HepG2 (cell line): Measurements from ENCODE around the gene MAPK1. TPM values are rescaled to one million over a fixed set of nuclear protein-coding genes. Genes with fewer than 3 reads are reported as not detected.

Source experiments
- ATAC-seq: fragments of 200-7000 bp; cut with Tn5 transposase; 3 replicates; pipeline ENCODE4 v1.9.1; 2020; ENCODE audit warnings: mild to moderate bottlenecking, moderate library complexity
- BruUV-seq: library from RNA; stranded (reverse); fragments of 400-500 nt; replicated peaks from 2 replicates; lab custom pipeline; 2021; lab: Mats Ljungman, UMichigan
- CTCF ChIA-PET: fragments of 300-600 bp; formaldehyde crosslinking; extraction: SDS; loops from one replicate; lab custom pipeline; 2021; ENCODE audit warnings: low total read pairs, inconsistent platforms, low intra/inter-chr PET ratio; lab: Yijun Ruan, JAX
- POLR2A ChIA-PET: fragments of 350-600 bp; sonication (Branson Sonifier 250); formaldehyde crosslinking; loops from one replicate; lab custom pipeline; 2020; ENCODE audit warnings: antibody characterized with exemption, inconsistent platforms; lab: Yijun Ruan, JAX
- DNase-seq: peaks from one replicate; pipeline ENCODE4 v3.0.0-alpha.2; 2015; ENCODE audit warnings: low spot score
- FAIRE-seq: peaks from 3 replicates; lab custom pipeline; 2011; peaks lifted over from hg19 to GRCh38; lab: Jason Lieb, UNC
- H2AFZ ChIP-seq: one replicate; pipeline ENCODE4 v1.6.1; 2011; ENCODE audit warnings: low read length, inconsistent platforms
- H3K27ac ChIP-seq: fragments of 300-600 bp; 3 replicates; pipeline ENCODE4 v1.8.0; 2011; ENCODE audit warnings: mixed run types, mild to moderate bottlenecking, mixed read lengths, low read length, inconsistent platforms; ENCODE audit not compliant: insufficient read depth; ENCODE audit errors: extremely low read length
- H3K27me3 ChIP-seq, 2 experiments: fragments of 200-600 bp in 1 of 2; 2 replicates in 1 of 2; 3 replicates in 1 of 2; pipeline versions ENCODE4 v1.6.0 to v1.8.0; 2011; ENCODE audit warnings: low read length in 2 of 2, mild to moderate bottlenecking in 2 of 2, moderate library complexity in 2 of 2, inconsistent platforms in 1 of 2; ENCODE audit not compliant: insufficient read depth in 2 of 2, control insufficient read depth in 1 of 2
- H3K36me3 ChIP-seq, 2 experiments: fragments of 200-600 bp in 1 of 2; replicated peaks in 1 of 2; 2 replicates in 1 of 2; 3 replicates in 1 of 2; pipeline versions ENCODE4 v1.5.1 to v1.8.0; 2011; ENCODE audit warnings: low read length in 2 of 2, inconsistent platforms in 1 of 2; ENCODE audit not compliant: insufficient read depth in 2 of 2, control insufficient read depth in 1 of 2
- H3K4me1 ChIP-seq: 2 replicates; pipeline ENCODE4 v1.5.1; 2012; ENCODE audit warnings: low read length, inconsistent platforms; ENCODE audit not compliant: insufficient read depth
- H3K4me2 ChIP-seq: 2 replicates; pipeline ENCODE4 v1.6.0; 2011; ENCODE audit warnings: low read depth, low read length, inconsistent platforms
- H3K4me3 ChIP-seq, 3 experiments: fragments of 200-600 bp in 1 of 3; sonication (generic), shearing (Covaris generic) in 1 of 3; replicated peaks in 1 of 3; 2 replicates each; pipeline ENCODE4 v1.5.1; 2011 to 2016; ENCODE audit warnings: low read length in 3 of 3, inconsistent platforms in 2 of 3, low read depth in 2 of 3, mild to moderate bottlenecking in 2 of 3, control low read depth in 1 of 3, mixed read lengths in 1 of 3; ENCODE audit not compliant: insufficient read depth in 1 of 3
- H3K79me2 ChIP-seq: one replicate; pipeline ENCODE4 v1.6.1; 2011; ENCODE audit warnings: low read length, inconsistent platforms; ENCODE audit not compliant: insufficient read depth
- H3K9ac ChIP-seq: 2 replicates; pipeline ENCODE4 v1.6.0; 2011; ENCODE audit warnings: mild to moderate bottlenecking, low read depth, low read length, inconsistent platforms; ENCODE audit not compliant: insufficient read depth
- H3K9me3 ChIP-seq: 2 replicates; pipeline ENCODE4 v1.5.1; 2012; ENCODE audit warnings: mild to moderate bottlenecking, low read length
- H4K20me1 ChIP-seq: 2 replicates; pipeline ENCODE4 v1.6.0; 2011; ENCODE audit warnings: inconsistent platforms, mild to moderate bottlenecking, low read length, moderate library complexity; ENCODE audit not compliant: insufficient read depth
- GATAD1 ChIP-seq: IDR thresholded peaks from 2 replicates; pipeline ENCODE4 v1.6.1; 2016; ENCODE audit warnings: missing genetic modification reagents, missing compliant biosample characterization
- HHEX ChIP-seq: IDR thresholded peaks from 2 replicates; pipeline ENCODE4 v1.6.1; 2016; ENCODE audit warnings: control low read depth
- JARID2 ChIP-seq: sonication (generic); formaldehyde crosslinking; IDR thresholded peaks from 2 replicates; pipeline ENCODE4 v1.8.1; 2023; ENCODE audit warnings: missing genetic modification reagents, inconsistent platforms; ENCODE audit not compliant: insufficient replicate concordance
- KDM5B ChIP-seq: sonication (generic); formaldehyde crosslinking; IDR thresholded peaks from 2 replicates; pipeline ENCODE4 v1.4.0; 2020; ENCODE audit warnings: missing genetic modification reagents, mild to moderate bottlenecking, borderline replicate concordance
- MEF2D ChIP-seq: sonication (generic); formaldehyde crosslinking; IDR thresholded peaks from 2 replicates; pipeline ENCODE4 v1.5.1; 2020; ENCODE audit warnings: mild to moderate bottlenecking, missing genetic modification reagents
- NR1H2 ChIP-seq: sonication (generic); formaldehyde crosslinking; IDR thresholded peaks from 2 replicates; pipeline ENCODE4 v1.8.1; 2022; ENCODE audit warnings: low read depth, missing genetic modification reagents, borderline replicate concordance
- RBM22 ChIP-seq: fragments of 200-400 bp; formaldehyde crosslinking; optimal IDR thresholded peaks from 2 replicates; pipeline ENCODE3; 2017; ENCODE audit warnings: mild to moderate bottlenecking, low read length, moderate library complexity
- RXRB ChIP-seq: IDR thresholded peaks from 2 replicates; pipeline ENCODE4 v1.6.1; 2016; ENCODE audit warnings: borderline replicate concordance, missing genetic modification reagents, missing compliant biosample characterization
- SAP130 ChIP-seq: IDR thresholded peaks from 2 replicates; pipeline ENCODE4 v1.6.1; 2016; ENCODE audit warnings: low read depth
- ZBTB21 ChIP-seq: sonication (generic); formaldehyde crosslinking; IDR thresholded peaks from 2 replicates; pipeline ENCODE4 v1.4.0; 2020; ENCODE audit warnings: missing genetic modification reagents
- ZBTB37 ChIP-seq: sonication (generic); formaldehyde crosslinking; IDR thresholded peaks from 2 replicates; pipeline ENCODE4 v1.4.0; 2020; ENCODE audit warnings: mild to moderate bottlenecking, missing genetic modification reagents
- ZNF337 ChIP-seq: sonication (generic); formaldehyde crosslinking; IDR thresholded peaks from 2 replicates; pipeline ENCODE4 v1.5.1; 2020; ENCODE audit warnings: missing genetic modification reagents, low read depth, mild to moderate bottlenecking, borderline replicate concordance
- ZSCAN22 ChIP-seq: sonication (generic); formaldehyde crosslinking; IDR thresholded peaks from 2 replicates; pipeline ENCODE4 v1.4.0; 2020; ENCODE audit warnings: mild to moderate bottlenecking, missing genetic modification reagents
- WGBS: methylation state at CpG from one replicate; pipeline ENCODE4 v1.1.6; 2017; ENCODE audit warnings: low lambda C conversion rate; 5-methylcytosine and 5-hydroxymethylcytosine counted together
- in situ Hi-C: cut with HindIII; loops from 2 replicates; pipeline ENCODE4 v1.10.0; 2017; ENCODE audit warnings: low pct_unique_long_range_greater_than_20kb; ENCODE audit not compliant: extremely low pct_ligation_motif_present
- intact Hi-C: fragments of 100-400 bp; cut with micrococcal nuclease; formaldehyde crosslinking; loops from one replicate; pipeline ENCODE4 v1.10.0; 2022; ENCODE audit not compliant: unreplicated experiment
- polyA plus RNA-seq, 8 experiments: library from polyadenylated mRNA; depleted of rRNA in 3 of 8; stranded (reverse) in 7 of 8; unstranded in 1 of 8; fragments of >200 nt; fragmentation: Illumina TruSeq in 4 of 8; extraction: Trizol in 4 of 8; gene quantifications; 2 replicates each; pipeline versions ENCODE4 v1.2.1 to v1.2.3, GENCODE V29; 2011 to 2016; ENCODE audit warnings: low read depth in 4 of 8, missing spikeins in 1 of 8, mixed read lengths in 1 of 8; ENCODE audit not compliant: insufficient read depth in 1 of 8
- total RNA-seq, 5 experiments: library from RNA; depleted of rRNA; stranded (reverse); fragments of >200 nt; fragmentation: Illumina TruSeq; extraction: Trizol; gene quantifications; 2 replicates each; pipeline ENCODE4 v1.2.3, GENCODE V29; 2016; ENCODE audit warnings: low read depth in 1 of 5
- TF ChIP-seq, protein P1 (sequence below): sonication (generic); formaldehyde crosslinking; IDR thresholded peaks from 2 replicates; pipeline ENCODE4 v1.4.0; 2020; ENCODE audit warnings: missing genetic modification reagents

Gene MAPK1
- total and polyA plus RNA-seq, 2 of the 13 experiments (the other 11 are each of a cell fraction or from before 2014, with no cell fraction given): 107 to 114 TPM

DNA sequence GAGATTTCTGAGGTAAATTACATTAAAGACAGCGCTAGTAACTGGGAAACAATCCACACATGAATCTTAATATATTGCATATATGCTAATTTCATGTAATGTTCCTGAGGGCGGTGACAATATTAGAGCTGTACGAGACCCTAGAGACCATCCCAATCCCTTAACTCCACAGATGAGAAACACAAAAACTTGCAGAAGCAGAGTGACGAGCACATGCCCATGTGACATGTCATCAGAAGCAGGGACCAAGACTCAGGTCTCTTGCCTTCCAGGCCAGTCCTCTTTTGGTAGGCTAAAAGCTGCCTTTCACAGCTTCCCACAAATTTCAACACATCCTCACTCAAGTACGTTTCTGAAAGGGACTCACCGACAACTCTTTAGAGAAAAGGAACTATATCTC is 11.8 kb downstream of the MAPK1 start:
- H3K79me2 ChIP-seq: peaks cover 95% of the 10 kb centered on the region
- no peak overlapping the region for H2AFZ ChIP-seq
- in situ Hi-C loops (loop anchor here (10.0 kb wide), 1 partner anchor 61 kb away; no protein-coding TSS in a partner anchor), intact Hi-C loops (no loop called here)
- H3K4me3 ChIP-seq: no peak overlapping the region
- H3K4me1 ChIP-seq: peaks cover 69% of the 10 kb centered on the region
- H3K36me3 ChIP-seq: peaks cover 0 to 5% of the 10 kb centered on the region in 2 experiments; a peak in 2 of 5 replicates
- no peaks in the 10 kb centered on the region for H3K27me3 ChIP-seq
- CTCF ChIA-PET: no interaction called here
- TF ChIP-seq MEF2D (CRISPR knock-in tag) (no peak), HHEX (CRISPR knock-in tag) (no peak), SAP130 (0 out of 2 replicates have a peak, but pooled peaks have one; percentile 16)
- H3K9me3 ChIP-seq: no peaks in the 10 kb centered on the region
- no peak for FAIRE-seq
- no peak overlapping the region for H3K4me2 ChIP-seq
- H4K20me1 ChIP-seq: peaks cover 41% of the 10 kb centered on the region
- no peak for ATAC-seq
- H3K27ac ChIP-seq: no peak overlapping the region
- 84% methylated on average over 6 of the region's 6 CpGs for WGBS
- BruUV-seq: TSS peak; percentile 3
- DNase-seq: no peak
- no peak overlapping the region for H3K9ac ChIP-seq
- POLR2A ChIA-PET: no interaction called here

- Histone ChIP-seq H3K79me2 (peaks cover 89% of the 10 kb centered on the region), H3K4me3 (no peak overlapping the region), H3K27ac (no peak overlapping the region), H3K4me1 (peaks cover 55% of the 10 kb centered on the region), H4K20me1 (peaks cover 26% of the 10 kb centered on the region), H3K9ac (no peak overlapping the region), H2AFZ (no peak overlapping the region), H3K9me3 (no peaks in the 10 kb centered on the region), H3K36me3 (peaks cover 0 to 5% of the 10 kb centered on the region in 2 experiments; a peak in 3 of 5 replicates), H3K4me2 (no peak overlapping the region), H3K27me3 (no peaks in the 10 kb centered on the region)
- BruUV-seq: no TSS peak
- ATAC-seq (no peak), DNase-seq (no peak), FAIRE-seq (no peak)
- ChIA-PET POLR2A (no interaction called here), CTCF (no interaction called here)
- TF ChIP-seq JARID2 (CRISPR knock-in tag): no peak
- TF ChIP-seq GATAD1 (CRISPR knock-in tag): no peak
- TF ChIP-seq RXRB (CRISPR knock-in tag): no peak
- no peak for TF ChIP-seq ZBTB37
- TF ChIP-seq ZSCAN22 (CRISPR knock-in tag): no peak
- TF ChIP-seq, protein P1, sequence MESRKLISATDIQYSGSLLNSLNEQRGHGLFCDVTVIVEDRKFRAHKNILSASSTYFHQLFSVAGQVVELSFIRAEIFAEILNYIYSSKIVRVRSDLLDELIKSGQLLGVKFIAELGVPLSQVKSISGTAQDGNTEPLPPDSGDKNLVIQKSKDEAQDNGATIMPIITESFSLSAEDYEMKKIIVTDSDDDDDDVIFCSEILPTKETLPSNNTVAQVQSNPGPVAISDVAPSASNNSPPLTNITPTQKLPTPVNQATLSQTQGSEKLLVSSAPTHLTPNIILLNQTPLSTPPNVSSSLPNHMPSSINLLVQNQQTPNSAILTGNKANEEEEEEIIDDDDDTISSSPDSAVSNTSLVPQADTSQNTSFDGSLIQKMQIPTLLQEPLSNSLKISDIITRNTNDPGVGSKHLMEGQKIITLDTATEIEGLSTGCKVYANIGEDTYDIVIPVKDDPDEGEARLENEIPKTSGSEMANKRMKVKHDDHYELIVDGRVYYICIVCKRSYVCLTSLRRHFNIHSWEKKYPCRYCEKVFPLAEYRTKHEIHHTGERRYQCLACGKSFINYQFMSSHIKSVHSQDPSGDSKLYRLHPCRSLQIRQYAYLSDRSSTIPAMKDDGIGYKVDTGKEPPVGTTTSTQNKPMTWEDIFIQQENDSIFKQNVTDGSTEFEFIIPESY (CRISPR knock-in tag): no peak
- no peak for TF ChIP-seq RBM22
- no peak for TF ChIP-seq ZBTB21 (CRISPR knock-in tag)
- no peak for TF ChIP-seq NR1H2 (CRISPR knock-in tag)
- no peak for TF ChIP-seq KDM5B
- TF ChIP-seq ZNF337 (CRISPR knock-in tag): no peak
- intact Hi-C loops (no loop called here), in situ Hi-C loops (loop anchor here (10.0 kb wide), 1 partner anchor 56 kb away; no protein-coding TSS in a partner anchor)
These were observed 16.8 kb downstream of the MAPK1 start for GRCh38 chr22:21850660-21851059.
